DMS153 treated with DMSO at 0.1 percent for 48 hours (cell line): Measurements from ENCODE around the gene PKMYT1.
"Not testable (repeated sequence)": the region's sequence is repeated elsewhere in the genome, so short reads cannot be mapped to it uniquely, and the experiment has no call there.

Experiments used
- DNase-seq: peaks from one replicate; lab custom pipeline; 2025; ENCODE audit not compliant: unreplicated experiment; lab: John Stamatoyannopoulos, UW

Gene PKMYT1

DNA sequence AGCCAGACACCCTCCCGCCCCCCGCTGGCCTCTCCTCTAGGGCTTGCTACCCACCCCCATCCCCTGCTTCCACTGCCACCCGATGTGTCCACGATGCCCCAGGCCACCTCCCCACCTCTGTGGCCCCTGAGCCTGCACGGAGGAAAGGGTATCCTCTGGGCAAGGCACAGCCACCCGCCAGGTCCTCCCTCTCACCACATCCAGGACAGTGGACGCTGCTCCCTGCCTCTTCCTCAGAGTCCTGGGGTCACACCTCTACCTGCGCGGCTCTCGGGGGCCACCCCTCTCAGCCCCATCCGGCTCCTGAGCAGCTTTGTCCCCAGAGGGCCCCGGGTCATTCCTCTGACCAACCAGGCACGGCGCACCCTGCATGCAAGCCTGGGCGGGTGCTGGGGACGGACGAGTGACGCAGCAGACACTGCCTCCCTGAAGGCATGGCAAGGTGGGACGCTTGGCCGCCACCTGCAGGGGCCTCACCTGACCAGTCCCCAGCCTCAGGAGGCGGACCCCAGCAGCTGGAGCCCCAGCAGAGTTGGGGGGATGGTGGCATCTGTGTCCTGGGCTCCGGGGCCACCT, 43.7 kb downstream of the PKMYT1 start:
- DNase-seq, result no peak

DNA sequence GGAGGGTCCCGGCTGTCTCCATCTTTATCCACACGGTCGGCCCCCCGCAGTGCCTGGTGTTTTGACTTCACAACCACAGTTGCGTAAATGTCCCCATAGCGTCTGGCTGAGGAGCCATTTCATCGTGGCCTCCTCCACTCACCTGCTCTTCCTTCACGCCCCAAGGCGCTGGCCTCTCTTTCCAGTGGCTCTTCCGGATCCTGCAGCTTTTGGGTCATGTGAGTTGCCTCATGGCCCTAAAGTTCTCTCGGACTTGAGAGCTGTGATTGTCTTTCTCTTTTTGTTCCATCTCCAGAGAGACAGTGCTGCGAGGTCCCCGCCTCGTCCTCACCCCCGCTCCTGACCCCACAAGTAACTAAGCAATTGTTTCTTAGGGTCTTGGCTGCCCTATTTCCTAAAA, 45.8 kb downstream of the PKMYT1 start:
- no peak for DNase-seq

DNA sequence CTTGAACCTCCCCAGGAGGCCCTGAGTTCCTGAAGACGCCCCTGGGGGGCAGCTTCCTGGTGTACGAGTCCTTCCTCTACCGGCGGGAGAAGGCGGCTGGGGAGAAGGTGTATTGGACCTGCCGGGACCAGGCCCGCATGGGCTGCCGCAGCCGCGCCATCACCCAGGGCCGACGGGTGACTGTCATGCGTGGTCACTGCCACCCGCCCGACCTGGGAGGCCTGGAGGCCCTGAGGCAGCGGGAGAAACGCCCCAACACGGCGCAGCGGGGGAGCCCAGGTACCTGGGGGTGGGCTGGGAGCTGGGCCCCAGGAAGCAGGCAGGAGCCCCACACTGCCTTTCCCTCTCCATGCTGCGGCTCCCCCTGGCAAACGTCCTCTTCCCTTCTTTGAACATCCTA, 46.5 kb downstream of the PKMYT1 start:
- no peak for DNase-seq

DNA sequence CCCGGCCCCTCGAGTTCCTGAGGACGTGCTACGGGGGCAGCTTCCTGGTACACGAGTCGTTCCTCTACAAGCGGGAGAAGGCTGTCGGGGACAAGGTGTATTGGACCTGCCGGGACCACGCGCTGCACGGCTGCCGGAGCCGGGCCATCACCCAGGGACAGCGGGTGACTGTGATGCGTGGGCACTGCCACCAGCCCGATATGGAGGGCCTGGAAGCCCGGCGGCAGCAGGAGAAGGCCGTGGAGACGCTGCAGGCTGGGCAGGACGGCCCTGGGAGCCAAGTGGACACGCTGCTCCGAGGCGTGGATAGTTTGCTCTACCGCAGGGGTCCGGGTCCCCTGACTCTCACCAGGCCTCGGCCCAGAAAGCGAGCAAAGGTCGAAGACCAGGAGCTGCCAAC, 47.1 kb downstream of the PKMYT1 start:
- DNase-seq, result no peak

- not testable (repeated sequence) for DNase-seq
Measured at GRCh38 chr16:2931231-2931914, 48.9 kb downstream of the PKMYT1 start.

GRCh38 chr16:2930236-2930635, 50.0 kb downstream of the PKMYT1 start:
- no peak for DNase-seq

DNA sequence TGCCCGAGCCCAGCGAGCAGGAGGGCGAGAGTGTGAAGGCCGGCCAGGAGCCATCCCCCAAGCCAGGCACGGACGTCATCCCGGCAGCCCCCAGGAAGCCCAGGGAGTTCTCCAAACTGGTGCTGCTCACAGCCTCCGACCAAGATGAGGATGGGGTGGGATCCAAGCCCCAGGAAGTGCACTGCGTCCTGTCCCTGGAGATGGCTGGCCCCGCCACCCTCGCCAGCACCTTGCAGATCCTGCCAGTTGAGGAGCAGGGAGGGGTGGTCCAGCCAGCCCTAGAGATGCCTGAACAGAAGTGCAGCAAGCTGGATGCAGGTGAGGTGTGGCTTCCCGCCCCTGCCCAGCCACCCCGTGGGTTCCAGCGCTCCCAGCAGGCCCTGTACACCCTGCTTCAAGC, 50.6 kb downstream of the PKMYT1 start:
- DNase-seq, result no peak

GRCh38 chr16:2928796-2929195, 51.5 kb downstream of the PKMYT1 start:
- DNase-seq, result no peak

DNA sequence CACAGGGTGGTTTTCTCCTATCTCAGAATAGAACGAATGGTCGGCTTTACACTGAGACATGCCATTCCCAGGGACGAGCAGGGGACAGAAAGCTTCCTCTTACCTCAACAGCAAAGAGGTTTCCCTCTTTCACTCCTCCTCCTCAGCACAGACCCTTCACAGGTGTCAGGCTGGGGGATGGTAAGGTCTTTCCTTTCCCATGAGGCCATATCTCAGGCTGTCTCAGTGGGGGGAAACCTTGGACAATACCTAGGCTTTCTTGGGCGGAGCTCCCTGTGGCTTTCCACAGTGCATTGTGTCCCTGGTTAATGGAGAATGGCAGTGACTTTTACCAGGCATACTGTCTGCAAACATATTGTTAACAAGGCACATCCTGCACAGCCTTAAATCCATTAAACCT, 52.1 kb downstream of the PKMYT1 start:
- DNase-seq, result not testable (repeated sequence)

DNA sequence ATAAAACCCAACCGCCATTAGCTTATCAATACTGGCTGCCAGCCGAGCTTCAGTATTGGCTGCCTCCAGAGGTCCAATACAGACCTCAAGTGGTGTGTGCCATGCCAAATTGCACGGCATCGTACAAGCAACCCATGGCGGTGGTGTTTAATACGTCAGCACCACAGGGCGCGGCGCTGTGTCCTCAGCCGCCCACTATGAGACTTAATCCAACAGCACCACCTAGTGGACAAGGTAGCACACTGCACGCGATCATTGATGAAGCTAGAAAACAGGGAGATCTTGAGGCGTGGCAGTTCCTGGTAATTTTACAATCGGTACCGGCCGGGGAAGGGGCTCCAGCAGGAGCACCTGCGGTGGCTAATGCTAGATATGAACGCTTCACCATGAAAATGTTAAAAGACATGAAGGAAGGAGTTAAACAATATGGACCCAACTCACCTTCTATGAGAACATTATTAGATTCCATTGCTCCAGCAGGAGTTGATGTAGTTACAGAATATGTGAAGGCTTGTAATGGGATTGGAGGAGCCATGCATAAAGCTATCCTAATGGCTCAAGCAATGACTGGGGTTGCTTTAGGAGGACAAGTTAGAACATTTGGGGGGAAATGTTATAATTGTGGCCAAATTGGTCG, 53.1 kb downstream of the PKMYT1 start:
- DNase-seq, result peak; percentile 86

DNA sequence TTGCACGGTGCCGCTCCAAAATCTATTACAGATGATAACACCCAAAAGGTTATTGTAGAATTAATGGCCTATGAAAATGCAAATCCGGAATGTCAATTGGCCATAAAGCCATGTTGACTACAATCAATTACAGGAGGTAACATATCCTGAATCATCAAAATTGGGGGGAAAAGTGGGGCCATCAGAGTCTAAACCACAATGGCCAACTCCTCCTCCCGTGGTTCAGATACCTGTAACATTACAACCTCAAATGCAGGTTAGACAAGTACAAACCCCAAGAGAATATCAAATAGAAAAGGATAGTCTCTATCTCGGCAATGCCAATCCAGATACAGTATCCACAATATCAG, 53.6 kb downstream of the PKMYT1 start:
- DNase-seq, result no peak

DNA sequence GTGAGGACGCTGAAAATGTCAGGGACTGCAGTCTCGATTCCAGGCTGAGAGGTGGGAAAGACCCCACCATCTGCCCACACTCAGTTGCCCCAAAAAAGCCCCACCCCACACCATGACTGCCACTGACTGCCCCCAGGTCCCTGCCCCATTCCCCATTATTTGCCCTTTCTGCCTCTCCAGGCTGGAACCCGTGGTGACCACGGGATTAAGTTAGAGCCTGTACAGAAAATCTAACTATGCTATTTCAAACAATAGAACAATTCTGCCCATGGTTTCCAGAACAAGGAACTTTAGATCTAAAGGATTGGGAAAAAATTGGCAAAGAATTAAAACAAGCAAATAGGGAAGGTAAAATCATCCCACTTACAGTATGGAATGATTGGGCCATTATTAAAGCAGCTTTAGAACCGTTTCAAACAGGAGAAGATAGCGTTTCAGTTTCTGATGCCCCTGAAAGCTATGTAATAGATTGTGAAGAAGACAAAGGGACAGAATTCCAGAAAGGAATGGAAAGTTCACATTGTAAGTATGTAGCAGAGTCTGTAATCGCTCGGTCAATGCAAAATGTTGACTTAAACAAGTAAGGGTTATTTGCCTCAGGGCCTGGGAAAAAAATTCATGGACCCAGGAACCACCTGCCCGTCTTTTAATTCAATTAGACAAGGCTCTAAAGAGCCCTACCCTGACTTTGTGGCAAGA, 54.1 kb downstream of the PKMYT1 start:
- DNase-seq, result no peak

DNA sequence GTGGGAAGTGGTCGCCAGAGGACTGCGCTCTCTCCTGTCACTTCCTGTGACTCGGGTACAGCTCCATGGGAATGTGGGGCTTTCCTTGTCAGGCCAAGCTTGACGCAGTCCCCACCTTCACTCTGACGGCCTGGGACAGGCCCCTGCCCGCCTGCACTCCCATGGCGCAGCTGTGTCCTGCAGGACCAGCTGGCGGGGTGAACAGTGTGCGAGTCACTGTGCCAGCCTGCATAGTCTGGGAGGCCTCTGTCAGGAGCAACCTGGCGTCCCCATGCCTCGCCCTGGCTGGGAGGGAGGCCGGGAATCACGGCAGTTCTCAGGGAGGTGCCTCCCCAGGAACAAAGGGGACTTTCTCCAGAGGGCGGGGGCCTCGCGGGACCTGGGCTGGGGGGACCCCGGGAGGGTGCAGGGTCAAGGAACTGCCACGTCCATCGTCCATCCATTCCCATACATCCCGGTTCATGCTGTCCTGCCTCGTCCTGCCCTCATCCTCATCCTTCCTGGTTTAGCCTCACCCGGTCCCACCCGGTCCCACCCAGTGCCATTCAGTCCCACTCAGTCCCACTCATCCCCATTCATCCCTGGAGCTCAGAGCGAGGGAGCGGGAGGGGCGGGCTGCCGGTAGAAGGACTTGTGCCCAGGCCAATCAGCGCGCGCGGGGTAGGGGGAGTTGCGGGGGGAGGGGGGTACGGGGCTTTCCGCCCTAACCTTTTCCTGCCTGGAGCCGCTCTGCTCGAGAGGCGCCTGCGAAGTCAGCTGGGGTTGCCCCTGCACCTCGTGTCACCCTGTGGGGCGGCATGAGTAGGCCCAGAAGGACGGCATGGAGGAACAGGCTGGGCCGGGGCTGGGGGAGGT, 55.1 kb downstream of the PKMYT1 start:
- DNase-seq, result no peak

- DNase-seq, result no peak
Measured at GRCh38 chr16:2923481-2923880, 56.8 kb downstream of the PKMYT1 start.
